HepG2 (cell line): Measurements from ENCODE around the gene COL4A2.
A peak's percentile ranks its signal among the peaks of the same experiment; 100 is the strongest.

Experiments
- CBX2 ChIP-seq, 2 experiments: fragments of 200-600 bp in 1 of 2; sonication (generic); formaldehyde crosslinking in 1 of 2; IDR thresholded peaks; 2 replicates each; pipeline versions ENCODE4 v1.7.0 to v1.8.1; 2018 to 2022; ENCODE audit warnings: low read depth in 2 of 2, low read length in 1 of 2, mild to moderate bottlenecking in 1 of 2, missing genetic modification reagents in 1 of 2
- FOSL2 ChIP-seq: sonication (generic); formaldehyde crosslinking; IDR thresholded peaks from 2 replicates; pipeline ENCODE4 v1.4.0; 2020; ENCODE audit warnings: missing genetic modification reagents
- HDAC2 ChIP-seq: sonication (generic); formaldehyde crosslinking; IDR thresholded peaks from 2 replicates; pipeline ENCODE4 v1.4.0; 2020; ENCODE audit warnings: missing genetic modification reagents
- JUN ChIP-seq: sonication (generic); formaldehyde crosslinking; IDR thresholded peaks from 2 replicates; pipeline ENCODE4 v1.4.0; 2020; ENCODE audit warnings: mild to moderate bottlenecking, missing genetic modification reagents
- MXI1 ChIP-seq: IDR thresholded peaks from 3 replicates; pipeline ENCODE4 v1.6.1; 2012; ENCODE audit warnings: low read depth, low read length, inconsistent platforms, borderline replicate concordance
- POLR2A ChIP-seq, 2 experiments: IDR thresholded peaks; 2 replicates each; pipeline ENCODE4 v1.6.1; 2011; ENCODE audit warnings: low read depth in 2 of 2, low read length in 2 of 2, mild to moderate bottlenecking in 1 of 2, moderate library complexity in 1 of 2; ENCODE audit not compliant: insufficient read depth in 1 of 2
- ZNF251 ChIP-seq: sonication (generic); formaldehyde crosslinking; IDR thresholded peaks from 2 replicates; pipeline ENCODE4 v1.9.0; 2021; ENCODE audit warnings: mild to moderate bottlenecking, missing genetic modification reagents
- ZNF431 ChIP-seq: sonication (generic); formaldehyde crosslinking; IDR thresholded peaks from 2 replicates; pipeline ENCODE4 v1.9.0; 2022; ENCODE audit warnings: missing genetic modification reagents, low read depth, mild to moderate bottlenecking, borderline replicate concordance
- ZNF547 ChIP-seq: sonication (generic); formaldehyde crosslinking; IDR thresholded peaks from 2 replicates; pipeline ENCODE4 v1.5.1; 2020; ENCODE audit warnings: mild to moderate bottlenecking, missing genetic modification reagents
- ZSCAN29 ChIP-seq: sonication (generic); formaldehyde crosslinking; conservative IDR thresholded peaks from 2 replicates; pipeline ENCODE4 v1.4.0; 2020; ENCODE audit warnings: mild to moderate bottlenecking, missing genetic modification reagents
- TF ChIP-seq, protein P1 (sequence below), 2 experiments: fragments of 450-650 bp in 1 of 2; sonication (generic) in 1 of 2; formaldehyde crosslinking in 1 of 2; IDR thresholded peaks; 2 replicates each; pipeline versions ENCODE4 v1.6.1 to v1.8.0; 2016 to 2022; ENCODE audit warnings: antibody characterized with exemption in 1 of 2, mild to moderate bottlenecking in 1 of 2, missing genetic modification reagents in 1 of 2
- TF ChIP-seq, protein P2 (sequence below): sonication (generic); formaldehyde crosslinking; IDR thresholded peaks from 2 replicates; pipeline ENCODE4 v1.4.0; 2020; ENCODE audit warnings: mild to moderate bottlenecking, missing genetic modification reagents
- TF ChIP-seq, protein P3 (sequence below): sonication (generic); formaldehyde crosslinking; IDR thresholded peaks from 2 replicates; pipeline ENCODE4 v1.5.0; 2020; ENCODE audit warnings: mild to moderate bottlenecking, missing genetic modification reagents, moderate library complexity
- TF ChIP-seq, protein P4 (sequence below): sonication (generic); formaldehyde crosslinking; IDR thresholded peaks from 2 replicates; pipeline ENCODE4 v1.4.0; 2020; ENCODE audit warnings: missing genetic modification reagents, mild to moderate bottlenecking, borderline replicate concordance

DNA sequence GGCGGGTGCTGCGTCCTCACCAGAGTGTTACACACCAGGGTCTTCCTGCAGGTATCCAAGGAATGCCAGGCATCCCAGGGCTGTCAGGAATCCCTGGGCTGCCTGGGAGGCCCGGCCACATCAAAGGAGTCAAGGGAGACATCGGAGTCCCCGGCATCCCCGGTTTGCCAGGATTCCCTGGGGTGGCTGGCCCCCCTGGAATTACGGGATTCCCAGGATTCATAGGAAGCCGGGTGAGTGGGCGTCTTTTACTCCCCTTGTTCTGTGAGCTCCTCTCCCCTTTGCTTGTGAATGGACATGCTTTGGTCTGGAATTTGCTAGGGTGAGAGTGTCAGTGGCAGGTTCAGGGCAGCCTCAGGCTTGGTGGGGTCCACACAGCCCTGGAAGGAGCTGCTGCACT, 178.5 kb downstream of the COL4A2 start:
- TF ChIP-seq CBX2 (IDR thresholded peaks at IDR 0.05; ENCODE audit: low read depth, low read length) (no peak), CBX2 (CRISPR knock-in tag; IDR thresholded peaks at IDR 0.05; ENCODE audit: low read depth) (no peak), JUN (CRISPR knock-in tag) (no peak), MXI1 (no peak), HDAC2 (CRISPR knock-in tag) (peak; percentile 72), ZSCAN29 (CRISPR knock-in tag) (no peak), ZNF251 (CRISPR knock-in tag) (no peak), FOSL2 (CRISPR knock-in tag) (peak; percentile 62), ZNF431 (CRISPR knock-in tag) (no peak), ZNF547 (CRISPR knock-in tag) (no peak), POLR2A (IDR thresholded peaks at IDR 0.05; ENCODE audit: insufficient read depth in 1 of 2, low read depth in 2 of 2, low read length in 2 of 2) (no peak)
- TF ChIP-seq, protein P1, sequence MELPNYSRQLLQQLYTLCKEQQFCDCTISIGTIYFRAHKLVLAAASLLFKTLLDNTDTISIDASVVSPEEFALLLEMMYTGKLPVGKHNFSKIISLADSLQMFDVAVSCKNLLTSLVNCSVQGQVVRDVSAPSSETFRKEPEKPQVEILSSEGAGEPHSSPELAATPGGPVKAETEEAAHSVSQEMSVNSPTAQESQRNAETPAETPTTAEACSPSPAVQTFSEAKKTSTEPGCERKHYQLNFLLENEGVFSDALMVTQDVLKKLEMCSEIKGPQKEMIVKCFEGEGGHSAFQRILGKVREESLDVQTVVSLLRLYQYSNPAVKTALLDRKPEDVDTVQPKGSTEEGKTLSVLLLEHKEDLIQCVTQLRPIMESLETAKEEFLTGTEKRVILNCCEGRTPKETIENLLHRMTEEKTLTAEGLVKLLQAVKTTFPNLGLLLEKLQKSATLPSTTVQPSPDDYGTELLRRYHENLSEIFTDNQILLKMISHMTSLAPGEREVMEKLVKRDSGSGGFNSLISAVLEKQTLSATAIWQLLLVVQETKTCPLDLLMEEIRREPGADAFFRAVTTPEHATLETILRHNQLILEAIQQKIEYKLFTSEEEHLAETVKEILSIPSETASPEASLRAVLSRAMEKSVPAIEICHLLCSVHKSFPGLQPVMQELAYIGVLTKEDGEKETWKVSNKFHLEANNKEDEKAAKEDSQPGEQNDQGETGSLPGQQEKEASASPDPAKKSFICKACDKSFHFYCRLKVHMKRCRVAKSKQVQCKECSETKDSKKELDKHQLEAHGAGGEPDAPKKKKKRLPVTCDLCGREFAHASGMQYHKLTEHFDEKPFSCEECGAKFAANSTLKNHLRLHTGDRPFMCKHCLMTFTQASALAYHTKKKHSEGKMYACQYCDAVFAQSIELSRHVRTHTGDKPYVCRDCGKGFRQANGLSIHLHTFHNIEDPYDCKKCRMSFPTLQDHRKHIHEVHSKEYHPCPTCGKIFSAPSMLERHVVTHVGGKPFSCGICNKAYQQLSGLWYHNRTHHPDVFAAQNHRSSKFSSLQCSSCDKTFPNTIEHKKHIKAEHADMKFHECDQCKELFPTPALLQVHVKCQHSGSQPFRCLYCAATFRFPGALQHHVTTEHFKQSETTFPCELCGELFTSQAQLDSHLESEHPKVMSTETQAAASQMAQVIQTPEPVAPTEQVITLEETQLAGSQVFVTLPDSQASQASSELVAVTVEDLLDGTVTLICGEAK (IDR thresholded peaks at IDR 0.05) = no peak
- TF ChIP-seq, protein P1 (CRISPR knock-in tag; IDR thresholded peaks at IDR 0.05) = no peak
- TF ChIP-seq, protein P2, sequence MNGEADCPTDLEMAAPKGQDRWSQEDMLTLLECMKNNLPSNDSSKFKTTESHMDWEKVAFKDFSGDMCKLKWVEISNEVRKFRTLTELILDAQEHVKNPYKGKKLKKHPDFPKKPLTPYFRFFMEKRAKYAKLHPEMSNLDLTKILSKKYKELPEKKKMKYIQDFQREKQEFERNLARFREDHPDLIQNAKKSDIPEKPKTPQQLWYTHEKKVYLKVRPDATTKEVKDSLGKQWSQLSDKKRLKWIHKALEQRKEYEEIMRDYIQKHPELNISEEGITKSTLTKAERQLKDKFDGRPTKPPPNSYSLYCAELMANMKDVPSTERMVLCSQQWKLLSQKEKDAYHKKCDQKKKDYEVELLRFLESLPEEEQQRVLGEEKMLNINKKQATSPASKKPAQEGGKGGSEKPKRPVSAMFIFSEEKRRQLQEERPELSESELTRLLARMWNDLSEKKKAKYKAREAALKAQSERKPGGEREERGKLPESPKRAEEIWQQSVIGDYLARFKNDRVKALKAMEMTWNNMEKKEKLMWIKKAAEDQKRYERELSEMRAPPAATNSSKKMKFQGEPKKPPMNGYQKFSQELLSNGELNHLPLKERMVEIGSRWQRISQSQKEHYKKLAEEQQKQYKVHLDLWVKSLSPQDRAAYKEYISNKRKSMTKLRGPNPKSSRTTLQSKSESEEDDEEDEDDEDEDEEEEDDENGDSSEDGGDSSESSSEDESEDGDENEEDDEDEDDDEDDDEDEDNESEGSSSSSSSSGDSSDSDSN = no peak
- TF ChIP-seq, protein P3, sequence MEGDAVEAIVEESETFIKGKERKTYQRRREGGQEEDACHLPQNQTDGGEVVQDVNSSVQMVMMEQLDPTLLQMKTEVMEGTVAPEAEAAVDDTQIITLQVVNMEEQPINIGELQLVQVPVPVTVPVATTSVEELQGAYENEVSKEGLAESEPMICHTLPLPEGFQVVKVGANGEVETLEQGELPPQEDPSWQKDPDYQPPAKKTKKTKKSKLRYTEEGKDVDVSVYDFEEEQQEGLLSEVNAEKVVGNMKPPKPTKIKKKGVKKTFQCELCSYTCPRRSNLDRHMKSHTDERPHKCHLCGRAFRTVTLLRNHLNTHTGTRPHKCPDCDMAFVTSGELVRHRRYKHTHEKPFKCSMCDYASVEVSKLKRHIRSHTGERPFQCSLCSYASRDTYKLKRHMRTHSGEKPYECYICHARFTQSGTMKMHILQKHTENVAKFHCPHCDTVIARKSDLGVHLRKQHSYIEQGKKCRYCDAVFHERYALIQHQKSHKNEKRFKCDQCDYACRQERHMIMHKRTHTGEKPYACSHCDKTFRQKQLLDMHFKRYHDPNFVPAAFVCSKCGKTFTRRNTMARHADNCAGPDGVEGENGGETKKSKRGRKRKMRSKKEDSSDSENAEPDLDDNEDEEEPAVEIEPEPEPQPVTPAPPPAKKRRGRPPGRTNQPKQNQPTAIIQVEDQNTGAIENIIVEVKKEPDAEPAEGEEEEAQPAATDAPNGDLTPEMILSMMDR (CRISPR knock-in tag) = no peak
- TF ChIP-seq, protein P4, sequence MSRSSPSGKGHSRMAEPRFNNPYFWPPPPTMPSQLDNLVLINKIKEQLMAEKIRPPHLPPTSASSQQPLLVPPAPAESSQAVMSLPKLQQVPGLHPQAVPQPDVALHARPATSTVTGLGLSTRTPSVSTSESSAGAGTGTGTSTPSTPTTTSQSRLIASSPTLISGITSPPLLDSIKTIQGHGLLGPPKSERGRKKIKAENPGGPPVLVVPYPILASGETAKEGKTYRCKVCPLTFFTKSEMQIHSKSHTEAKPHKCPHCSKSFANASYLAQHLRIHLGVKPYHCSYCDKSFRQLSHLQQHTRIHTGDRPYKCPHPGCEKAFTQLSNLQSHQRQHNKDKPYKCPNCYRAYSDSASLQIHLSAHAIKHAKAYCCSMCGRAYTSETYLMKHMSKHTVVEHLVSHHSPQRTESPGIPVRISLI = no peak
